HL-60 (cell line): ENCODE measurements around the gene KCNQ5.

Source experiments
- DNase-seq, 2 experiments: peaks; one replicate each; pipeline ENCODE4 v3.0.0-alpha.2; 2010 to 2020; ENCODE audit warnings: low read depth in 1 of 2, low spot score in 1 of 2
- H3K27ac ChIP-seq: fragments of 250-450 bp; sonication (Bioruptor Pico); replicated peaks from 2 replicates; pipeline ENCODE4 v1.5.1; 2020; ENCODE audit warnings: mild to moderate bottlenecking, moderate library complexity
- H3K27me3 ChIP-seq: fragments of 250-450 bp; sonication (Bioruptor Pico); 2 replicates; pipeline ENCODE4 v1.5.1; 2021; ENCODE audit warnings: mild to moderate bottlenecking, moderate library complexity; ENCODE audit not compliant: insufficient read depth, poor library complexity, severe bottlenecking
- H3K4me3 ChIP-seq: replicated peaks from 2 replicates; pipeline ENCODE4 v1.5.1; 2011; ENCODE audit warnings: mild to moderate bottlenecking, control low read depth, low read length; ENCODE audit not compliant: insufficient read depth
- CTCF ChIP-seq: IDR thresholded peaks from one replicate; pipeline ENCODE4 v1.5.1; 2011; ENCODE audit warnings: low read length, control low read depth, inconsistent platforms; ENCODE audit not compliant: insufficient read depth
- GABPA ChIP-seq: IDR thresholded peaks from 2 replicates; pipeline ENCODE4 v1.6.1; 2012; ENCODE audit warnings: low read depth
- POLR2AphosphoS5 ChIP-seq: IDR thresholded peaks from 2 replicates; pipeline ENCODE4 v1.6.1; 2012; ENCODE audit warnings: low read depth
- REST ChIP-seq: IDR thresholded peaks from 2 replicates; pipeline ENCODE4 v1.6.1; 2012; ENCODE audit warnings: low read depth; ENCODE audit not compliant: insufficient replicate concordance
- SPI1 ChIP-seq: IDR thresholded peaks from 2 replicates; pipeline ENCODE4 v1.6.1; 2012; ENCODE audit warnings: low read depth, mild to moderate bottlenecking, borderline replicate concordance

KCNQ5 gene

GRCh38 chr6:72703093-72703492, 81.2 kb downstream of the KCNQ5 start:
- H3K27me3 ChIP-seq: no peaks in the 10 kb centered on the region
- no peak for DNase-seq

GRCh38 chr6:72704979-72705378, 83.1 kb downstream of the KCNQ5 start:
- TF ChIP-seq POLR2AphosphoS5 (no peak), SPI1 (no peak), REST (no peak), CTCF (no peak), GABPA (no peak)
- no peak for DNase-seq

More at GRCh38 chr6:72703093-72703492, 81.2 kb downstream of the KCNQ5 start:
- Histone ChIP-seq H3K27ac (no peak overlapping the region), H3K4me3 (no peak overlapping the region)
- TF ChIP-seq CTCF (no peak), POLR2AphosphoS5 (no peak), SPI1 (no peak), GABPA (no peak), REST (no peak)

GRCh38 chr6:72709431-72709830, 87.6 kb downstream of the KCNQ5 start:
- H3K27me3 ChIP-seq: no peaks in the 10 kb centered on the region
- no peak overlapping the region for H3K27ac ChIP-seq
- TF ChIP-seq SPI1 (no peak), REST (no peak), POLR2AphosphoS5 (no peak), CTCF (no peak), GABPA (no peak)
- no peak overlapping the region for H3K4me3 ChIP-seq
- DNase-seq: no peak

More at GRCh38 chr6:72704979-72705378, 83.1 kb downstream of the KCNQ5 start:
- H3K27me3 ChIP-seq: no peaks in the 10 kb centered on the region
- no peak overlapping the region for H3K4me3 ChIP-seq
- no peak overlapping the region for H3K27ac ChIP-seq
